ENCODE measurements around the gene SUV39H1.
"Not testable (repeated sequence)": the region's sequence is repeated elsewhere in the genome, so short reads cannot be mapped to it uniquely, and the experiment has no call there.

Gene SUV39H1

DNA sequence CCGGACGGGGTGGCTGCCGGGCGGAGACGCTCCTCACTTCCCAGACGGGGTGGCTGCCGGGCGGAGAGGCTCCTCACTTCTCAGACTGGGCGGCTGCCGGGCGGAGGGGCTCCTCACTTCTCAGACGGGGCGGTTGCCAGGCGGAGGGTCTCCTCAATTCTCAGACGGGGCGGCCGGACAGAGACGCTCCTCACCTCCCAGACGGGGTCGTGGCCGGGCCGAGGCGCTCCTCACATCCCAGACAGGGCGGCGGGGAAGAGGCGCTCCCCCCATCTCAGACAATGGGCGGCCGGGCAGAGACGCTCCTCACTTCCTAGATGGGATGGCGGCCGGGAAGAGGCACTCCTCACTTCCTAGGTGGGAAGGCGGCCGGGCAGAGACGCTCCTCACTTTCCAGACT, 36.8 kb upstream of the SUV39H1 start:
- H3K79me2 ChIP-seq (ENCODE audit: control insufficient read depth, low read length); H3K9me2 ChIP-seq (replicated peaks; ENCODE audit: control insufficient read depth, low read length); H3K4me2 ChIP-seq (ENCODE audit: low read length); H3K36me3 ChIP-seq (ENCODE audit: control insufficient read depth, low read length); H4K20me1 ChIP-seq (ENCODE audit: control insufficient read depth, insufficient read depth, low read depth, low read length); H3K27ac ChIP-seq (ENCODE audit: low read depth, low read length); H3K9me3 ChIP-seq (ENCODE audit: control insufficient read depth, insufficient read depth, low read length); H3F3A ChIP-seq (ENCODE audit: control insufficient read depth, insufficient read depth); H3K27me3 ChIP-seq (ENCODE audit: control insufficient read depth, low read length); H3K4me3 ChIP-seq (ENCODE audit: low read length): not testable (repeated sequence)
- peaks cover 19% of the 10 kb centered on the region for H3K4me1 ChIP-seq (ENCODE audit: control insufficient read depth, low read length)

DNA sequence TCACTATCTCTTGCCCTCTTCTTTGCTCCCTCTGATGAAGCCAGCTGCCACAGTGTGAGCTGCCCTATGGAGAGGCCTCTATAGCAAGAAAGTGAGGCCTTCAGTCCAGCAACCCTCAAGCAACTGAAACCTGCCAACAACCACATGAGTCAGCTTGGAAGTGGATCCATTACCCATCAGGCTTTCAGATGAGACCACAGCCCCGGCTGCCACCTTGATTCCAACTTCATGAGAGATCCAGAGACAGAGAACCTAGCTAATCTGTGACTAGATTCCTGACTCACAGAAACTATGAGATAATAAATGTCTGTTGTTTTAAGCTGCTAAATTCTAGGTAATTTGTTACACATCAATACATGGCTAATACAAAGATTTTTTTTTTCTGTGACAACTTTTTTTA, 33.3 kb upstream of the SUV39H1 start:
- Histone ChIP-seq H3K79me2 (ENCODE audit: control insufficient read depth, low read length) (no peaks in the 10 kb centered on the region), H3K36me3 (ENCODE audit: control insufficient read depth, low read length) (no peaks in the 10 kb centered on the region)

DNA sequence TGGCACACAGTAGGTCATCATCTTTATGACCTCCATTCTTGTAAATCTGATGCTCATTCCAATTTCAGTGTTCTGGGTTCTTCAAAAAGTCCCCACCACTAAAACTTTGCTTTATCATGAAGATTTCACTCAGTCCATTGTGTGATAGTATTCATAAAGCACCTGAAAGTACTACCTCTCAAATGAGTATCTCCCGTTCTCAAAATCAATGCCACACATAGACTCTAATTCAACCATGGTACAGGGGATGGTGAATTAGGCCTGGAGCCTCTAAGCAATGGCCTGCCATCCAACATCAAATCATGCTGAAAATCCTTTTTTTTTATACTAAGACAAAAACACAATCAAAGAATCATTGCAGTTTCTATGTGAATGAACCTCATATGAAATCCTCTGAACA, 32.4 kb upstream of the SUV39H1 start:
- Histone ChIP-seq H3K9me2 (replicated peaks; ENCODE audit: control insufficient read depth, low read length) (no peaks in the 10 kb centered on the region), H3K4me3 (ENCODE audit: low read length) (no peak overlapping the region), H3K36me3 (ENCODE audit: control insufficient read depth, low read length) (no peaks in the 10 kb centered on the region), H3F3A (ENCODE audit: control insufficient read depth, insufficient read depth) (no peaks in the 10 kb centered on the region), H4K20me1 (ENCODE audit: control insufficient read depth, insufficient read depth, low read depth, low read length) (no peaks in the 10 kb centered on the region), H3K9me3 (ENCODE audit: control insufficient read depth, insufficient read depth, low read length) (no peaks in the 10 kb centered on the region), H3K4me1 (ENCODE audit: control insufficient read depth, low read length) (peaks cover 10% of the 10 kb centered on the region), H3K27me3 (ENCODE audit: control insufficient read depth, low read length) (no peaks in the 10 kb centered on the region), H3K27ac (ENCODE audit: low read depth, low read length) (no peak overlapping the region), H3K79me2 (ENCODE audit: control insufficient read depth, low read length) (no peaks in the 10 kb centered on the region), H3K4me2 (ENCODE audit: low read length) (no peak overlapping the region)
- TF ChIP-seq, protein P1, sequence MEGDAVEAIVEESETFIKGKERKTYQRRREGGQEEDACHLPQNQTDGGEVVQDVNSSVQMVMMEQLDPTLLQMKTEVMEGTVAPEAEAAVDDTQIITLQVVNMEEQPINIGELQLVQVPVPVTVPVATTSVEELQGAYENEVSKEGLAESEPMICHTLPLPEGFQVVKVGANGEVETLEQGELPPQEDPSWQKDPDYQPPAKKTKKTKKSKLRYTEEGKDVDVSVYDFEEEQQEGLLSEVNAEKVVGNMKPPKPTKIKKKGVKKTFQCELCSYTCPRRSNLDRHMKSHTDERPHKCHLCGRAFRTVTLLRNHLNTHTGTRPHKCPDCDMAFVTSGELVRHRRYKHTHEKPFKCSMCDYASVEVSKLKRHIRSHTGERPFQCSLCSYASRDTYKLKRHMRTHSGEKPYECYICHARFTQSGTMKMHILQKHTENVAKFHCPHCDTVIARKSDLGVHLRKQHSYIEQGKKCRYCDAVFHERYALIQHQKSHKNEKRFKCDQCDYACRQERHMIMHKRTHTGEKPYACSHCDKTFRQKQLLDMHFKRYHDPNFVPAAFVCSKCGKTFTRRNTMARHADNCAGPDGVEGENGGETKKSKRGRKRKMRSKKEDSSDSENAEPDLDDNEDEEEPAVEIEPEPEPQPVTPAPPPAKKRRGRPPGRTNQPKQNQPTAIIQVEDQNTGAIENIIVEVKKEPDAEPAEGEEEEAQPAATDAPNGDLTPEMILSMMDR (IDR thresholded peaks at IDR 0.05; ENCODE audit: low read depth, low read length, poor library complexity, severe bottlenecking), result no peak
- TF ChIP-seq EZH2phosphoT487 (IDR thresholded peaks at IDR 0.05; ENCODE audit: borderline replicate concordance, low read length), result no peak

More for the DNA sequence above, 33.3 kb upstream of the SUV39H1 start:
- Histone ChIP-seq H3K4me2 (ENCODE audit: low read length) (no peak overlapping the region), H3K4me1 (ENCODE audit: control insufficient read depth, low read length) (peaks cover 10% of the 10 kb centered on the region), H3F3A (ENCODE audit: control insufficient read depth, insufficient read depth) (no peaks in the 10 kb centered on the region), H3K9me3 (ENCODE audit: control insufficient read depth, insufficient read depth, low read length) (no peaks in the 10 kb centered on the region), H3K27ac (ENCODE audit: low read depth, low read length) (no peak overlapping the region), H3K9me2 (replicated peaks; ENCODE audit: control insufficient read depth, low read length) (no peaks in the 10 kb centered on the region), H3K27me3 (ENCODE audit: control insufficient read depth, low read length) (no peaks in the 10 kb centered on the region), H4K20me1 (ENCODE audit: control insufficient read depth, insufficient read depth, low read depth, low read length) (no peaks in the 10 kb centered on the region), H3K4me3 (ENCODE audit: low read length) (no peak overlapping the region)
- TF ChIP-seq EZH2phosphoT487 (IDR thresholded peaks at IDR 0.05; ENCODE audit: borderline replicate concordance, low read length), result no peak
- TF ChIP-seq, protein P1 (IDR thresholded peaks at IDR 0.05; ENCODE audit: low read depth, low read length, poor library complexity, severe bottlenecking), result no peak

DNA sequence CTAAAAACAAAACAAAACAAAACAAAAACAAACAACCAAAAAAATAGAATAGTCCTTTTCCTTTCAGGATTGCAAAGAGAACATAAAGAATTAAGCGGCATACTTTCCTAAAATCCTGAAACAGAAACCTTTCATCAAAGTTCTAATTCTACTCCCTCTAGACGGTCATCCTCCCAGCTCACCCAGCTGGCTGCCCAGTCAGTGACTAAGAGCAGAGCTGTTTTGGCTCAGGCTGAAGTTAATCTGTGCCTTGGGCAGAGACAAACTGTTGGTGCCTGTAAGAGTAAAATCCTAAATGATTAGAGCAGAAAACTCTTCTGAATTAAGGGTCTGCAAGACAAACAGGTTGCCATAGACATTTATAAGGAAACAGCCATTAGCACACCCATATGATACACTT, 30.5 kb upstream of the SUV39H1 start:
- no peaks in the 10 kb centered on the region for H3K36me3 ChIP-seq (ENCODE audit: control insufficient read depth, low read length)
- no peak overlapping the region for H3K27ac ChIP-seq (ENCODE audit: low read depth, low read length)
- TF ChIP-seq, protein P1 (IDR thresholded peaks at IDR 0.05; ENCODE audit: low read depth, low read length, poor library complexity, severe bottlenecking), result no peak
- no peak for TF ChIP-seq EZH2phosphoT487 (IDR thresholded peaks at IDR 0.05; ENCODE audit: borderline replicate concordance, low read length)
- no peaks in the 10 kb centered on the region for H3K79me2 ChIP-seq (ENCODE audit: control insufficient read depth, low read length)
- H3K9me3 ChIP-seq (ENCODE audit: control insufficient read depth, insufficient read depth, low read length), result no peaks in the 10 kb centered on the region
- no peaks in the 10 kb centered on the region for H3K27me3 ChIP-seq (ENCODE audit: control insufficient read depth, low read length)
- no peak overlapping the region for H3K4me2 ChIP-seq (ENCODE audit: low read length)
- peaks cover 8% of the 10 kb centered on the region for H3K4me1 ChIP-seq (ENCODE audit: control insufficient read depth, low read length)
- H3F3A ChIP-seq (ENCODE audit: control insufficient read depth, insufficient read depth), result no peaks in the 10 kb centered on the region
- no peaks in the 10 kb centered on the region for H3K9me2 ChIP-seq (replicated peaks; ENCODE audit: control insufficient read depth, low read length)
- no peaks in the 10 kb centered on the region for H4K20me1 ChIP-seq (ENCODE audit: control insufficient read depth, insufficient read depth, low read depth, low read length)
- no peak overlapping the region for H3K4me3 ChIP-seq (ENCODE audit: low read length)
